MCF 10A (cell line): ENCODE data around the gene TMEM190. TPM values are rescaled to one million over a fixed set of nuclear protein-coding genes. Genes with fewer than 3 reads are reported as not detected.
"Not testable (repeated sequence)": the region's sequence is repeated elsewhere in the genome, so short reads cannot be mapped to it uniquely, and the experiment has no call there.

Source experiments
- BruUV-seq: library from RNA; stranded (reverse); fragments of 400-500 nt; replicated peaks from 2 replicates; lab custom pipeline; 2021; lab: Mats Ljungman, UMichigan
- CTCF ChIA-PET: fragments of 300-600 bp; sonication (Branson Sonifier 250); formaldehyde crosslinking; extraction: SDS; loops from one replicate; lab custom pipeline; 2021; ENCODE audit warnings: antibody characterized with exemption, inconsistent platforms; lab: Yijun Ruan, JAX
- POLR2A ChIA-PET: fragments of 300-600, 350-650 bp; sonication (Branson Sonifier 250); formaldehyde crosslinking; extraction: SDS; loops from one replicate; lab custom pipeline; 2020; ENCODE audit warnings: antibody characterized with exemption, inconsistent platforms; lab: Yijun Ruan, JAX
- DNase-seq: peaks from one replicate; pipeline ENCODE4 v3.0.0-alpha.2; 2018; ENCODE audit not compliant: unreplicated experiment
- H3K27ac Mint-ChIP-seq: one replicate; pipeline ENCODE4 v1.8.0; 2022; ENCODE audit warnings: mild to moderate bottlenecking, low read depth, mixed read lengths; ENCODE audit not compliant: unreplicated experiment
- H3K27me3 Mint-ChIP-seq: one replicate; pipeline ENCODE4 v1.8.0; 2022; ENCODE audit warnings: mixed read lengths; ENCODE audit not compliant: insufficient read depth, unreplicated experiment
- H3K36me3 Mint-ChIP-seq: one replicate; pipeline ENCODE4 v1.8.0; 2022; ENCODE audit warnings: mild to moderate bottlenecking, moderate library complexity, mixed read lengths; ENCODE audit not compliant: insufficient read depth, unreplicated experiment
- H3K4me1 Mint-ChIP-seq: one replicate; pipeline ENCODE4 v1.8.0; 2022; ENCODE audit warnings: mixed read lengths; ENCODE audit not compliant: insufficient read depth, unreplicated experiment
- H3K4me3 Mint-ChIP-seq: one replicate; pipeline ENCODE4 v1.8.0; 2022; ENCODE audit warnings: mild to moderate bottlenecking, moderate library complexity, mixed read lengths; ENCODE audit not compliant: unreplicated experiment
- H3K9me3 Mint-ChIP-seq: one replicate; pipeline ENCODE4 v1.8.0; 2022; ENCODE audit warnings: mixed read lengths; ENCODE audit not compliant: unreplicated experiment
- intact Hi-C: fragments of 100-400 bp; cut with micrococcal nuclease; formaldehyde crosslinking; loops from 2 replicates; pipeline ENCODE4 v1.14.1; 2022
- total RNA-seq: library from RNA; stranded (reverse); gene quantifications from 2 replicates; pipeline ENCODE4 v1.2.3, GENCODE V29; 2022
- TF ChIP-seq, protein P1 (sequence below): fragments of 200-600 bp; IDR thresholded peaks from one replicate; pipeline ENCODE4 v1.8.0; 2022; ENCODE audit warnings: antibody characterized with exemption, mild to moderate bottlenecking; ENCODE audit not compliant: unreplicated experiment

TMEM190 gene
- total RNA-seq, 1 experiment from 2014 or later = 0.58 TPM

- ChIA-PET CTCF (interaction anchor here (0.6 to 2.2 kb wide), 5 partner anchors 91 to 503 kb away, joined by 3 to 8 read pairs (median 4); no protein-coding TSS in a partner anchor), POLR2A (interaction anchor here (0.6 to 7.2 kb wide), 8 partner anchors 14 to 258 kb away, joined by 3 to 57 read pairs (median 3); partner anchors contain the start of genes PPP6R1 and UBE2S)
- Mint-ChIP-seq H3K9me3 (no peaks in the 10 kb centered on the region), H3K4me1 (peaks cover 21% of the 10 kb centered on the region), H3K4me3 (no peak overlapping the region), H3K27me3 (no peaks in the 10 kb centered on the region), H3K27ac (no peak overlapping the region), H3K36me3 (peaks cover 46% of the 10 kb centered on the region)
- TF ChIP-seq, protein P1, sequence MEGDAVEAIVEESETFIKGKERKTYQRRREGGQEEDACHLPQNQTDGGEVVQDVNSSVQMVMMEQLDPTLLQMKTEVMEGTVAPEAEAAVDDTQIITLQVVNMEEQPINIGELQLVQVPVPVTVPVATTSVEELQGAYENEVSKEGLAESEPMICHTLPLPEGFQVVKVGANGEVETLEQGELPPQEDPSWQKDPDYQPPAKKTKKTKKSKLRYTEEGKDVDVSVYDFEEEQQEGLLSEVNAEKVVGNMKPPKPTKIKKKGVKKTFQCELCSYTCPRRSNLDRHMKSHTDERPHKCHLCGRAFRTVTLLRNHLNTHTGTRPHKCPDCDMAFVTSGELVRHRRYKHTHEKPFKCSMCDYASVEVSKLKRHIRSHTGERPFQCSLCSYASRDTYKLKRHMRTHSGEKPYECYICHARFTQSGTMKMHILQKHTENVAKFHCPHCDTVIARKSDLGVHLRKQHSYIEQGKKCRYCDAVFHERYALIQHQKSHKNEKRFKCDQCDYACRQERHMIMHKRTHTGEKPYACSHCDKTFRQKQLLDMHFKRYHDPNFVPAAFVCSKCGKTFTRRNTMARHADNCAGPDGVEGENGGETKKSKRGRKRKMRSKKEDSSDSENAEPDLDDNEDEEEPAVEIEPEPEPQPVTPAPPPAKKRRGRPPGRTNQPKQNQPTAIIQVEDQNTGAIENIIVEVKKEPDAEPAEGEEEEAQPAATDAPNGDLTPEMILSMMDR = no peak
- intact Hi-C loops = no loop called here
- no TSS peak for BruUV-seq
- DNase-seq = no peak
Observed at GRCh38 chr19:55392820-55393761, 16.5 kb downstream of the TMEM190 start.

DNA sequence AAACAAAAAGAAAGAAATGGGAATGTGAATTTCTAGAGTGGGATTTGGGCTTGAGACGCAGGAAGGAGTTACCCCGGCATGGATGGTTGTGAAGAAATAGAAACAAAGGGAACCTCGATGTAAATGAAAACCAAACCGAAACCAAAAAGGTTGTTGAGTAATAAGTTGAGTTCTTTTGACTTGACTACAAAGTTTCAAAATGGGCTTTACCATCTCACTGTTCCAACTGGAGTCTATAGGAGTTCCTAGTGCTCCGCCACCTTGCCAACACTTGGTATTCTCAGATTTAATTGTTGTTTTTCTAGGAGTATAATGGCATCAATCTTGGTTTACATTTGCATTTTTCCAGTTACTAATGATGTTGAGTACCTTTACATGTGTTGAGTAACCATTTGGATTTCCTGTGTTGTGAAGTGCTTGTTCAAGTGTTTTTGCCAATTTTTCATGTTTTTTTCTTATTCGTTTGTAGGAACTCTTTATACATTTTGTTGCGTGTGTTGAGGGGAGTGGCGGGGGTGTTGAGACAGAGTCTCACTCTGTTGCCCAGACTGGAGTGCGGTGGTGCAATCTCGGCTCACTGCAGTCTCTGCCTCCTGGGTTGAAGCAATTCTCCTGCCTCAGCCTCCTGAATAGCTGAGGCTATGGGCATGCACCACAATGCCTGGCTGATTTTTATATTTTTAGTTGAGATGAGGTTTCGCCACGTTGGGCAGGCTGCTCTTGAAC lies 21.7 kb downstream of the TMEM190 start:
- ChIA-PET CTCF (interaction anchor here (1.3 kb wide), 1 partner anchor 55 kb away, joined by 4 read pairs; no protein-coding TSS in a partner anchor), POLR2A (interaction anchor here (0.7 to 2.7 kb wide), 6 partner anchors 9 to 280 kb away, joined by 3 to 8 read pairs (median 6); partner anchors contain the start of genes TMEM238 and UBE2S)
- Mint-ChIP-seq H3K9me3 (no peaks in the 10 kb centered on the region), H3K4me1 (peaks cover 4% of the 10 kb centered on the region), H3K4me3 (no peak overlapping the region), H3K27me3 (no peaks in the 10 kb centered on the region), H3K27ac (no peak overlapping the region), H3K36me3 (peaks cover 19% of the 10 kb centered on the region)
- intact Hi-C loops = no loop called here
- no TSS peak for BruUV-seq
- TF ChIP-seq, protein P1 = no peak
- no peak for DNase-seq

GRCh38 chr19:55400281-55401087 lies 23.9 kb downstream of the TMEM190 start:
- intact Hi-C loops = no loop called here
- TF ChIP-seq, protein P1 = no peak
- ChIA-PET POLR2A (interaction anchor here (1.1 to 2.7 kb wide), 5 partner anchors 9 to 143 kb away, joined by 3 to 7 read pairs (median 4); no protein-coding TSS in a partner anchor), CTCF (interaction anchor here (0.7 to 1.6 kb wide), 3 partner anchors 12 to 99 kb away, joined by 3 to 4 read pairs (median 4); no protein-coding TSS in a partner anchor)
- peaks cover 7% of the 10 kb centered on the region for H3K4me1 Mint-ChIP-seq
- H3K27ac Mint-ChIP-seq = no peak overlapping the region
- H3K9me3 Mint-ChIP-seq = no peaks in the 10 kb centered on the region
- BruUV-seq = no TSS peak
- DNase-seq = no peak
- H3K27me3 Mint-ChIP-seq = no peaks in the 10 kb centered on the region
- H3K4me3 Mint-ChIP-seq = no peak overlapping the region
- H3K36me3 Mint-ChIP-seq = peaks cover 37% of the 10 kb centered on the region

DNA sequence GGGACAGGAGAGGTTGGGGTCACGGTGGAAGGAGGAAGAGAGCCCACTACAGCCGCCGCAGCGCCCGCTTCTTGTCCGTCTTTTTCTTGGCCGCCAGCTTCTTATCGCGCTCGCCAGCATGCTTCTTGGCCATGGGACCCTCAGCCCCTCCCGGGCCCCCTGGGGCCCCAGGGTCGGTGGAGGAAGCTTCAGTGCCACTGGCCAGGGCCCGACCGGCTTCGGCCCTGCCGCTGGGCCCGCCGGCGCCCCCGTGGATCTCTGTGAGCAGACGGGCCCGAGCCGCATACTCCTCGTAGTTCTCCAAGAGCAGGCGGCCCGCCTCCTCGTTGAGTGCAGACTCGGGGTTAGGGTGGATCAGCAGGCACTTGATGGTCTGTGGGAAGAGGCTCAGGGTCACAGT lies 24.8 kb downstream of the TMEM190 start:
- CTCF ChIA-PET = interaction anchor here (0.7 to 1.6 kb wide), 2 partner anchors 13 to 99 kb away, joined by 4 read pairs; no protein-coding TSS in a partner anchor
- H3K27me3 Mint-ChIP-seq, POLR2A ChIA-PET, H3K9me3 Mint-ChIP-seq, BruUV-seq, H3K27ac Mint-ChIP-seq, intact Hi-C loops, DNase-seq, H3K4me3 Mint-ChIP-seq: not testable (repeated sequence)
- peaks cover 16% of the 10 kb centered on the region for H3K4me1 Mint-ChIP-seq
- peaks cover 46% of the 10 kb centered on the region for H3K36me3 Mint-ChIP-seq
